HG02759 (cell line): ENCODE measurements around the gene ARHGAP15.

Experiments used
- ATAC-seq: cut with Tn5 transposase; IDR thresholded peaks from one replicate; pipeline ENCODE4 v1.9.1; 2021; ENCODE audit warnings: mild to moderate bottlenecking, moderate library complexity; ENCODE audit not compliant: unreplicated experiment

ARHGAP15 gene

GRCh38 chr2:143383016-143383415 lies 253.8 kb downstream of the ARHGAP15 start:
- no peak for ATAC-seq

- no peak for ATAC-seq
Observed at GRCh38 chr2:143384111-143384510, 254.9 kb downstream of the ARHGAP15 start.

GRCh38 chr2:143390171-143390570 lies 261.0 kb downstream of the ARHGAP15 start:
- no peak for ATAC-seq

- no peak for ATAC-seq
Observed at GRCh38 chr2:143392358-143392757, 263.1 kb downstream of the ARHGAP15 start.

- ATAC-seq = no peak
Observed at GRCh38 chr2:143394062-143394461, 264.8 kb downstream of the ARHGAP15 start.

- peak; percentile 71 for ATAC-seq
Observed at GRCh38 chr2:143397884-143398614, 268.8 kb downstream of the ARHGAP15 start.

- no peak for ATAC-seq
Observed at GRCh38 chr2:143398781-143399180, 269.6 kb downstream of the ARHGAP15 start.

GRCh38 chr2:143399631-143400069 lies 270.4 kb downstream of the ARHGAP15 start:
- ATAC-seq = no peak

- ATAC-seq = no peak
Observed at GRCh38 chr2:143401861-143402260, 272.6 kb downstream of the ARHGAP15 start.

GRCh38 chr2:143402451-143402850 lies 273.2 kb downstream of the ARHGAP15 start:
- no peak for ATAC-seq

GRCh38 chr2:143410082-143410897 lies 281.1 kb downstream of the ARHGAP15 start:
- ATAC-seq = no peak

GRCh38 chr2:143415571-143415970 lies 286.4 kb downstream of the ARHGAP15 start:
- no peak for ATAC-seq

GRCh38 chr2:143417428-143417827 lies 288.2 kb downstream of the ARHGAP15 start:
- ATAC-seq = no peak

GRCh38 chr2:143420313-143420712 lies 291.1 kb downstream of the ARHGAP15 start:
- ATAC-seq = no peak

GRCh38 chr2:143422681-143423080 lies 293.5 kb downstream of the ARHGAP15 start:
- ATAC-seq = peak; percentile 86

GRCh38 chr2:143425896-143426295 lies 296.7 kb downstream of the ARHGAP15 start:
- no peak for ATAC-seq

GRCh38 chr2:143426296-143426695 lies 297.1 kb downstream of the ARHGAP15 start:
- ATAC-seq = no peak

- no peak for ATAC-seq
Observed at GRCh38 chr2:143428700-143429099, 299.5 kb downstream of the ARHGAP15 start.

GRCh38 chr2:143429932-143430679 lies 300.9 kb downstream of the ARHGAP15 start:
- ATAC-seq = no peak

GRCh38 chr2:143431316-143431715 lies 302.1 kb downstream of the ARHGAP15 start:
- no peak for ATAC-seq

GRCh38 chr2:143433251-143433650 lies 304.0 kb downstream of the ARHGAP15 start:
- no peak for ATAC-seq
